GM18498 (cell line): ENCODE results near the gene REX1BD.

Experiments used
- ATAC-seq: cut with Tn5 transposase; IDR thresholded peaks from one replicate; pipeline ENCODE4 v1.9.1; 2021; ENCODE audit warnings: mild to moderate bottlenecking, moderate library complexity; ENCODE audit not compliant: unreplicated experiment

Gene REX1BD

GRCh38 chr19:18612051-18612771, 23.6 kb downstream of the REX1BD start:
- no peak for ATAC-seq

GRCh38 chr19:18612772-18613588, 24.4 kb downstream of the REX1BD start, which contains the start of gene TMEM59L:
Gene TMEM59L, plus strand, starts transcription at chr19:18612870. Its CDS starts 89 bp downstream, at chr19:18612959.
- ATAC-seq: no peak

- ATAC-seq: no peak
Observed at GRCh38 chr19:18613589-18614234, 25.1 kb downstream of the REX1BD start.

GRCh38 chr19:18616023-18616422, 27.4 kb downstream of the REX1BD start:
- ATAC-seq: no peak

GRCh38 chr19:18617562-18617961, 29.0 kb downstream of the REX1BD start:
- no peak for ATAC-seq

- ATAC-seq: no peak
Observed at GRCh38 chr19:18618236-18618635, 29.6 kb downstream of the REX1BD start.

GRCh38 chr19:18620311-18620710, 31.7 kb downstream of the REX1BD start:
- no peak for ATAC-seq

- ATAC-seq: no peak
Observed at GRCh38 chr19:18620902-18621301, 32.3 kb downstream of the REX1BD start.

GRCh38 chr19:18626906-18627305, 38.3 kb downstream of the REX1BD start:
- no peak for ATAC-seq

GRCh38 chr19:18629166-18630088, 40.8 kb downstream of the REX1BD start:
- ATAC-seq: no peak

GRCh38 chr19:18633321-18633720, 44.7 kb downstream of the REX1BD start:
- no peak for ATAC-seq

GRCh38 chr19:18634612-18635297, 46.2 kb downstream of the REX1BD start:
- ATAC-seq: no peak

GRCh38 chr19:18635831-18636182, 47.2 kb downstream of the REX1BD start:
- no peak for ATAC-seq

- peak; percentile 93 for ATAC-seq
Observed at GRCh38 chr19:18636183-18636968, 47.8 kb downstream of the REX1BD start.

GRCh38 chr19:18636969-18637629, 48.5 kb downstream of the REX1BD start, which contains the start of gene KLHL26:
Gene KLHL26, plus strand, starts transcription at chr19:18637028. Its CDS starts 27 bp downstream, at chr19:18637055.
- ATAC-seq: no peak

- ATAC-seq: no peak
Observed at GRCh38 chr19:18637673-18638630, 49.4 kb downstream of the REX1BD start.

GRCh38 chr19:18639706-18640243, 51.2 kb downstream of the REX1BD start:
- no peak for ATAC-seq
